Endothelial cell (in vitro differentiated cells): ENCODE results near the gene GATC. TPM values are rescaled to one million over a fixed set of nuclear protein-coding genes. Genes with fewer than 3 reads are reported as not detected.

Source experiments
- DNase-seq: peaks from one replicate; pipeline ENCODE4 v3.0.0; 2021; ENCODE audit warnings: low spot score
- H3K27ac Mint-ChIP-seq: one replicate; pipeline ENCODE4 v1.8.0; 2021; ENCODE audit warnings: mixed read lengths, inconsistent platforms; ENCODE audit not compliant: unreplicated experiment
- H3K27me3 Mint-ChIP-seq: one replicate; pipeline ENCODE4 v1.8.0; 2021; ENCODE audit warnings: mild to moderate bottlenecking, moderate library complexity, mixed read lengths, inconsistent platforms; ENCODE audit not compliant: unreplicated experiment
- H3K36me3 Mint-ChIP-seq: one replicate; pipeline ENCODE4 v1.8.0; 2021; ENCODE audit warnings: mild to moderate bottlenecking, low read depth, mixed read lengths, inconsistent platforms; ENCODE audit not compliant: unreplicated experiment
- H3K4me1 Mint-ChIP-seq: one replicate; pipeline ENCODE4 v1.8.0; 2021; ENCODE audit warnings: mild to moderate bottlenecking, mixed read lengths, inconsistent platforms; ENCODE audit not compliant: unreplicated experiment
- H3K4me3 Mint-ChIP-seq: one replicate; pipeline ENCODE4 v1.8.0; 2021; ENCODE audit warnings: mild to moderate bottlenecking, mixed read lengths, inconsistent platforms; ENCODE audit not compliant: unreplicated experiment
- H3K9me3 Mint-ChIP-seq: one replicate; pipeline ENCODE4 v1.8.0; 2021; ENCODE audit warnings: mixed read lengths, inconsistent platforms; ENCODE audit not compliant: unreplicated experiment
- CTCF ChIP-seq: fragments of 200-600 bp; sonication (generic); IDR thresholded peaks from one replicate; pipeline ENCODE4 v1.5.0; 2021; ENCODE audit warnings: antibody characterized with exemption; ENCODE audit not compliant: unreplicated experiment
- total RNA-seq: library from RNA; stranded (reverse); fragmentation: NEBNext Ultra II Directional; extraction: Animal tissue kit (Norgen Biotek cat#: 25700); gene quantifications from one replicate; pipeline ENCODE4 v1.2.1, GENCODE V29; 2021; ENCODE audit not compliant: unreplicated experiment

GATC gene
- total RNA-seq, 1 donor from 2014 or later, result 25.5 TPM

- DNase-seq, result no peak
Measured at GRCh38 chr12:120432772-120433525, 13.3 kb upstream of the GATC start.

GRCh38 chr12:120437735-120438494, 8.3 kb upstream of the GATC start, which contains the start of gene COX6A1:
Gene COX6A1 (plus strand): TSS chr12:120438113. CDS start chr12:120438127, 14 bp downstream.
- peak within 1 kb of the TSS; percentile 95 for H3K4me3 Mint-ChIP-seq
- H3K4me1 Mint-ChIP-seq, result peaks cover 4% of the 10 kb centered on the region
- peak; percentile 25 for TF ChIP-seq CTCF
- H3K27ac Mint-ChIP-seq, result peak within 1 kb of the TSS; percentile 84
- no peaks in the 10 kb centered on the region for H3K27me3 Mint-ChIP-seq
- H3K36me3 Mint-ChIP-seq, result peaks cover 5% of the 10 kb centered on the region
- no peaks in the 10 kb centered on the region for H3K9me3 Mint-ChIP-seq
- peak; percentile 85 for DNase-seq

More at GRCh38 chr12:120432772-120433525, 13.3 kb upstream of the GATC start:
- peaks cover 4% of the 10 kb centered on the region for H3K4me1 Mint-ChIP-seq
- H3K36me3 Mint-ChIP-seq, result no peaks in the 10 kb centered on the region
- no peak overlapping the region for H3K4me3 Mint-ChIP-seq
- TF ChIP-seq CTCF, result no peak
- no peaks in the 10 kb centered on the region for H3K27me3 Mint-ChIP-seq
- no peak overlapping the region for H3K27ac Mint-ChIP-seq
- H3K9me3 Mint-ChIP-seq, result no peaks in the 10 kb centered on the region

GRCh38 chr12:120438495-120439198, 7.6 kb upstream of the GATC start:
- no peak for DNase-seq
- TF ChIP-seq CTCF, result no peak
- peak overlapping the region; percentile 84 for H3K27ac Mint-ChIP-seq

GRCh38 chr12:120439646-120440247, 6.5 kb upstream of the GATC start:
- no peaks in the 10 kb centered on the region for H3K9me3 Mint-ChIP-seq
- peaks cover 4% of the 10 kb centered on the region for H3K4me1 Mint-ChIP-seq
- H3K4me3 Mint-ChIP-seq, result no peak overlapping the region
- no peak overlapping the region for H3K27ac Mint-ChIP-seq
- no peaks in the 10 kb centered on the region for H3K27me3 Mint-ChIP-seq
- TF ChIP-seq CTCF, result peak; percentile 74
- peaks cover 5% of the 10 kb centered on the region for H3K36me3 Mint-ChIP-seq
- DNase-seq, result peak; percentile 71

More at GRCh38 chr12:120438495-120439198, 7.6 kb upstream of the GATC start:
- Mint-ChIP-seq H3K36me3 (peaks cover 5% of the 10 kb centered on the region), H3K4me1 (peaks cover 4% of the 10 kb centered on the region), H3K9me3 (no peaks in the 10 kb centered on the region), H3K4me3 (peak overlapping the region; percentile 95), H3K27me3 (no peaks in the 10 kb centered on the region)
